HEK293 (cell line): ENCODE results near the gene ABCE1.

Experiments used
- CTCF ChIA-PET: fragments of 350-600 bp; formaldehyde crosslinking; extraction: SDS; loops from one replicate; lab custom pipeline; 2021; ENCODE audit warnings: antibody characterized with exemption; lab: Yijun Ruan, JAX
- POLR2A ChIA-PET: fragments of 300-600 bp; formaldehyde crosslinking; extraction: SDS; loops from one replicate; lab custom pipeline; 2020; ENCODE audit warnings: antibody characterized with exemption, inconsistent platforms; lab: Yijun Ruan, JAX
- H3K27ac ChIP-seq: fragments of 200-500 bp; sonication (Bioruptor generic); 2 replicates; pipeline ENCODE4 v1.5.1; 2014; ENCODE audit warnings: low read depth, low read length, control low read depth, inconsistent platforms; ENCODE audit errors: extremely low read depth
- H3K36me3 ChIP-seq, 2 experiments: fragments of 200-500 bp in 1 of 2; sonication (Bioruptor generic) in 1 of 2; 1 replicate in 1 of 2; 2 replicates in 1 of 2; pipeline ENCODE4 v1.5.1; 2014 to 2017; ENCODE audit warnings: inconsistent platforms in 2 of 2, low read length in 2 of 2; ENCODE audit not compliant: control insufficient read depth in 2 of 2, insufficient read depth in 1 of 2
- H3K4me1 ChIP-seq: fragments of 200-500 bp; sonication (Bioruptor generic); 2 replicates; pipeline ENCODE4 v1.5.1; 2014; ENCODE audit warnings: mild to moderate bottlenecking, low read length, inconsistent platforms; ENCODE audit not compliant: control insufficient read depth, insufficient read depth
- H3K4me3 ChIP-seq: 2 replicates; pipeline ENCODE4 v1.5.1; 2011; ENCODE audit warnings: low read depth, mild to moderate bottlenecking, control low read depth, low read length, moderate library complexity
- H3K9me3 ChIP-seq: fragments of 200-500 bp; sonication (Bioruptor generic); 2 replicates; pipeline ENCODE4 v1.5.1; 2014; ENCODE audit warnings: low read depth, low read length, inconsistent platforms; ENCODE audit not compliant: control insufficient read depth, insufficient read depth
- BCL6B ChIP-seq: fragments of 450-650 bp; formaldehyde crosslinking; IDR thresholded peaks from 2 replicates; pipeline ENCODE4 v1.5.1; 2017; ENCODE audit warnings: missing biosample characterization, missing genetic modification characterization
- FEZF1 ChIP-seq: fragments of 450-650 bp; formaldehyde crosslinking; IDR thresholded peaks from 2 replicates; pipeline ENCODE4 v1.5.1; 2016; ENCODE audit warnings: missing biosample characterization, missing genetic modification characterization
- INSM2 ChIP-seq: fragments of 450-650 bp; formaldehyde crosslinking; IDR thresholded peaks from 2 replicates; pipeline ENCODE4 v1.5.1; 2016; ENCODE audit warnings: missing biosample characterization, missing genetic modification characterization
- KLF8 ChIP-seq: fragments of 450-650 bp; formaldehyde crosslinking; IDR thresholded peaks from 2 replicates; pipeline ENCODE4 v1.5.1; 2016; ENCODE audit warnings: missing biosample characterization, missing genetic modification characterization
- PRDM10 ChIP-seq: fragments of 450-650 bp; formaldehyde crosslinking; IDR thresholded peaks from 2 replicates; pipeline ENCODE4 v1.5.1; 2016; ENCODE audit warnings: missing biosample characterization, missing genetic modification characterization
- ZBTB21 ChIP-seq: fragments of 450-650 bp; formaldehyde crosslinking; IDR thresholded peaks from 2 replicates; pipeline ENCODE4 v1.5.1; 2017; ENCODE audit warnings: missing biosample characterization, missing genetic modification characterization
- ZBTB48 ChIP-seq: fragments of 450-650 bp; formaldehyde crosslinking; IDR thresholded peaks from 2 replicates; pipeline ENCODE4 v1.5.1; 2016; ENCODE audit warnings: missing biosample characterization, missing genetic modification characterization
- ZFP41 ChIP-seq: fragments of 450-650 bp; formaldehyde crosslinking; IDR thresholded peaks from 2 replicates; pipeline ENCODE4 v1.5.1; 2016; ENCODE audit warnings: missing biosample characterization, missing genetic modification characterization, borderline replicate concordance
- ZFP69B ChIP-seq: fragments of 450-650 bp; formaldehyde crosslinking; IDR thresholded peaks from 2 replicates; pipeline ENCODE4 v1.5.1; 2016; ENCODE audit warnings: missing biosample characterization, missing genetic modification characterization
- ZNF132 ChIP-seq: fragments of 450-650 bp; formaldehyde crosslinking; IDR thresholded peaks from 2 replicates; pipeline ENCODE4 v1.5.1; 2017; ENCODE audit warnings: missing biosample characterization, missing genetic modification characterization, borderline replicate concordance
- ZNF138 ChIP-seq: fragments of 450-650 bp; formaldehyde crosslinking; IDR thresholded peaks from 2 replicates; pipeline ENCODE4 v1.5.1; 2016; ENCODE audit warnings: missing biosample characterization, missing genetic modification characterization, borderline replicate concordance
- ZNF146 ChIP-seq: fragments of 450-650 bp; formaldehyde crosslinking; IDR thresholded peaks from 2 replicates; pipeline ENCODE4 v1.5.1; 2016; ENCODE audit warnings: missing biosample characterization, missing genetic modification characterization
- ZNF169 ChIP-seq: fragments of 450-650 bp; formaldehyde crosslinking; IDR thresholded peaks from 2 replicates; pipeline ENCODE4 v1.5.1; 2016; ENCODE audit warnings: missing biosample characterization, missing genetic modification characterization
- ZNF19 ChIP-seq: fragments of 450-650 bp; formaldehyde crosslinking; IDR thresholded peaks from 2 replicates; pipeline ENCODE4; 2016; ENCODE audit warnings: missing biosample characterization, missing genetic modification characterization, low read depth
- ZNF223 ChIP-seq: fragments of 450-650 bp; formaldehyde crosslinking; IDR thresholded peaks from 2 replicates; pipeline ENCODE4 v1.5.1; 2016; ENCODE audit warnings: missing biosample characterization, missing genetic modification characterization
- ZNF26 ChIP-seq: fragments of 450-650 bp; formaldehyde crosslinking; IDR thresholded peaks from 2 replicates; pipeline ENCODE4 v1.5.1; 2016; ENCODE audit warnings: missing biosample characterization, missing genetic modification characterization
- ZNF433 ChIP-seq: fragments of 450-650 bp; formaldehyde crosslinking; IDR thresholded peaks from 2 replicates; pipeline ENCODE4 v1.5.1; 2016; ENCODE audit warnings: missing biosample characterization, missing genetic modification characterization, low read depth
- ZNF488 ChIP-seq: fragments of 450-650 bp; formaldehyde crosslinking; IDR thresholded peaks from 2 replicates; pipeline ENCODE4 v1.5.1; 2016; ENCODE audit warnings: missing biosample characterization, missing genetic modification characterization
- ZNF548 ChIP-seq: fragments of 450-650 bp; formaldehyde crosslinking; IDR thresholded peaks from 2 replicates; pipeline ENCODE4 v1.5.1; 2016; ENCODE audit warnings: missing biosample characterization, missing genetic modification characterization
- ZNF558 ChIP-seq: fragments of 450-650 bp; formaldehyde crosslinking; IDR thresholded peaks from 2 replicates; pipeline ENCODE4 v1.5.1; 2016; ENCODE audit warnings: missing biosample characterization, missing genetic modification characterization
- ZNF560 ChIP-seq: fragments of 450-650 bp; formaldehyde crosslinking; IDR thresholded peaks from 2 replicates; pipeline ENCODE4 v1.5.1; 2017; ENCODE audit warnings: missing biosample characterization, missing genetic modification characterization, borderline replicate concordance
- ZNF76 ChIP-seq: fragments of 450-650 bp; formaldehyde crosslinking; IDR thresholded peaks from 2 replicates; pipeline ENCODE4; 2016; ENCODE audit warnings: low read depth, missing biosample characterization, missing genetic modification characterization, borderline replicate concordance
- ZNF777 ChIP-seq: fragments of 450-650 bp; formaldehyde crosslinking; IDR thresholded peaks from 2 replicates; pipeline ENCODE4 v1.5.1; 2017; ENCODE audit warnings: missing biosample characterization, missing genetic modification characterization, borderline replicate concordance
- ZSCAN16 ChIP-seq: fragments of 450-650 bp; formaldehyde crosslinking; IDR thresholded peaks from 2 replicates; pipeline ENCODE4 v1.5.1; 2016; ENCODE audit warnings: missing biosample characterization, missing genetic modification characterization
- ZSCAN23 ChIP-seq: fragments of 450-650 bp; formaldehyde crosslinking; IDR thresholded peaks from 2 replicates; pipeline ENCODE4 v1.5.1; 2016; ENCODE audit warnings: missing biosample characterization, missing genetic modification characterization

ABCE1 gene

GRCh38 chr4:145108128-145108527 lies 10.0 kb downstream of the ABCE1 start (continued):
- TF ChIP-seq INSM2 (tag by site-specific recombination) (no peak), ZFP41 (tag by site-specific recombination) (no peak), ZNF26 (tag by site-specific recombination) (no peak)

- H3K27ac ChIP-seq: no peak overlapping the region
- CTCF ChIA-PET: no interaction called here
- H3K9me3 ChIP-seq: no peaks in the 10 kb centered on the region
- no peak for TF ChIP-seq ZNF132
- no peak for TF ChIP-seq ZNF146 (tag by site-specific recombination)
- no peak for TF ChIP-seq ZNF223
- TF ChIP-seq ZNF138 (tag by site-specific recombination): no peak
- no peak for TF ChIP-seq ZNF777 (tag by site-specific recombination)
- TF ChIP-seq ZNF433: no peak
- TF ChIP-seq, all 188 proteins: peak for 0
- H3K4me3 ChIP-seq: no peak overlapping the region
- H3K36me3 ChIP-seq: peaks cover 13 to 85% of the 10 kb centered on the region in 2 experiments
- POLR2A ChIA-PET: no interaction called here
- no peaks in the 10 kb centered on the region for H3K4me1 ChIP-seq
Measured at GRCh38 chr4:145125396-145125795, 27.3 kb downstream of the ABCE1 start.

- POLR2A ChIA-PET: no interaction called here
- peaks cover 0 to 63% of the 10 kb centered on the region in 2 experiments; a peak in 2 of 3 replicates for H3K36me3 ChIP-seq
- H3K27ac ChIP-seq: no peak overlapping the region
- H3K4me3 ChIP-seq: no peak overlapping the region
- no peaks in the 10 kb centered on the region for H3K4me1 ChIP-seq
- CTCF ChIA-PET: no interaction called here
- no peaks in the 10 kb centered on the region for H3K9me3 ChIP-seq
- TF ChIP-seq FEZF1 (tag by site-specific recombination) (no peak), ZNF548 (tag by site-specific recombination) (no peak), PRDM10 (tag by site-specific recombination) (no peak), ZSCAN16 (tag by site-specific recombination) (no peak), ZNF488 (tag by site-specific recombination) (no peak), ZNF560 (tag by site-specific recombination) (no peak), ZNF19 (no peak), ZSCAN23 (no peak), ZNF76 (tag by site-specific recombination) (no peak), ZNF558 (tag by site-specific recombination) (no peak), ZNF169 (tag by site-specific recombination) (no peak), BCL6B (tag by site-specific recombination) (no peak), ZFP69B (tag by site-specific recombination) (no peak), ZBTB48 (tag by site-specific recombination) (no peak), ZBTB21 (tag by site-specific recombination) (no peak), KLF8 (tag by site-specific recombination) (no peak), ZNF26 (tag by site-specific recombination) (no peak)
Measured at GRCh38 chr4:145130130-145130529, 32.0 kb downstream of the ABCE1 start.
